GM23338 (cell line): ENCODE results near the gene GRIP2.

ENCODE experiments used
- CTCF ChIP-seq, 2 experiments: fragments of 200-600 bp in 1 of 2; sonication (generic) in 1 of 2; conservative IDR thresholded peaks; 2 replicates each; pipeline versions ENCODE4 v1.5.1 to v1.6.1; 2016 to 2017; ENCODE audit warnings: antibody characterized with exemption in 2 of 2, low read depth in 2 of 2, mild to moderate bottlenecking in 2 of 2, moderate library complexity in 1 of 2
- ETS1 ChIP-seq: IDR thresholded peaks from 2 replicates; pipeline ENCODE4 v1.6.1; 2016; ENCODE audit warnings: antibody characterized with exemption
- EZH2 ChIP-seq: fragments of 200-600 bp; sonication (generic); IDR thresholded peaks from one replicate; pipeline ENCODE4 v1.8.0; 2017; ENCODE audit warnings: antibody characterized with exemption, mild to moderate bottlenecking, low read depth; ENCODE audit not compliant: unreplicated experiment
- JUNB ChIP-seq: IDR thresholded peaks from one replicate; pipeline ENCODE4 v1.6.1; 2016; ENCODE audit warnings: antibody characterized with exemption; ENCODE audit not compliant: unreplicated experiment
- POLR2AphosphoS5 ChIP-seq: IDR thresholded peaks from 2 replicates; pipeline ENCODE4 v1.6.1; 2016; ENCODE audit warnings: antibody characterized with exemption, low read depth

GRCh38 chr3:14463330-14464140, 76.6 kb downstream of the GRIP2 start:
- TF ChIP-seq CTCF (conservative IDR thresholded peaks at IDR 0.05; ENCODE audit: low read depth in 2 of 2) (no peak), JUNB (no peak), POLR2AphosphoS5 (no peak), ETS1 (no peak), EZH2 (no peak)
